ENCODE results near the gene P4HB. TPM values are rescaled to one million over a fixed set of nuclear protein-coding genes. Genes with fewer than 3 reads are reported as not detected.
A peak's percentile ranks its signal among the peaks of the same experiment; 100 is the strongest.

Gene P4HB
- total RNA-seq, 1 donor from 2014 or later: 203 TPM

DNA sequence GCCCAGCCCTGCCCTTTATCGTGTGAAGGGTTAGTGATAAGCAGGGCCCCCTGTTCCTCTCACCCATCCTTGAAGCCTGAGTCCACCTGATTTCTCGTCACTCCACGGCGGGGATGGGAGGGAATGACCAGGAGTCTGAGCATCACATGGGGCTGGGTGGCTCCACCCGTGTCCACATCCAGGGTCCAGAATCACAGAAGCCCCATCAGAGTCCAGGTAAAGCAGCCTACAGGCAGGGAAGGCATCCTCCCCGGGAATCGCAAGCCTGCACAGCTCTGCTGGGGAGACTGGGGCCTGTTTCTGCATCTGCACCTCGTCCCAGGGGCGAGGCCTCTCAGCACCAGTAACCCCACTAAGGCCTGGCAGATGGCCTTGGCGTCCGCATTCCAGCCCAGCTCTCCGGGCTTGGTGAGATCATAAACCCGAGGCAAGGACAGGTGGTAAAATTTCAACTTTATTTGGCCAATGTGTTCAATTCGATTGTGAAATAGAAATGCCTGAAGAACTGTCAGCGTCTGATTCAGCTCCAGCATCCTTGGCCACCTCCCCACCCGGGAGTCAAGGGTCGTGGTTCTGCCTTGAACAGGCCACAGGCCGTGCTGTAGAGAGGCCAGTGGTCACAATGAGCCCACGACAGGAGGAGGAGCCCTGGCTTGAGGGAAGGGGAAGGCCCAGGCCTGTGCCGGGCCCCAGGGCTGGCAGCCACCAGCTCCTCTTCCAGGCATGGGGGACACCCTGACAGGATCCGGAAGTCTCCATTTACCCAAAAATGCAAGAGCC, 17.4 kb downstream of the P4HB start:
- Histone ChIP-seq H3K9ac (no peak overlapping the region), H3K27me3 (no peaks in the 10 kb centered on the region), H3F3A (ENCODE audit: low read depth) (peaks cover 7% of the 10 kb centered on the region), H3K36me3 (no peaks in the 10 kb centered on the region), H3K4me3 (no peak overlapping the region), H2AFZ (replicated peaks) (no peak overlapping the region), H3K4me2 (no peak overlapping the region), H4K20me1 (ENCODE audit: low read depth) (no peaks in the 10 kb centered on the region), H3K9me3 (ENCODE audit: low read depth) (no peaks in the 10 kb centered on the region), H3K27ac (no peak overlapping the region), H3K79me2 (ENCODE audit: low read depth) (no peaks in the 10 kb centered on the region), H3K4me1 (no peaks in the 10 kb centered on the region)
- peaks cover 6% of the 10 kb centered on the region for H3K36me3 Mint-ChIP-seq
- H3K4me3 Mint-ChIP-seq: peak overlapping the region; percentile 27
- TF ChIP-seq EZH2 (IDR thresholded peaks at IDR 0.05) (no peak), EZH2phosphoT487 (IDR thresholded peaks at IDR 0.05) (no peak)
- TF ChIP-seq, protein P1, sequence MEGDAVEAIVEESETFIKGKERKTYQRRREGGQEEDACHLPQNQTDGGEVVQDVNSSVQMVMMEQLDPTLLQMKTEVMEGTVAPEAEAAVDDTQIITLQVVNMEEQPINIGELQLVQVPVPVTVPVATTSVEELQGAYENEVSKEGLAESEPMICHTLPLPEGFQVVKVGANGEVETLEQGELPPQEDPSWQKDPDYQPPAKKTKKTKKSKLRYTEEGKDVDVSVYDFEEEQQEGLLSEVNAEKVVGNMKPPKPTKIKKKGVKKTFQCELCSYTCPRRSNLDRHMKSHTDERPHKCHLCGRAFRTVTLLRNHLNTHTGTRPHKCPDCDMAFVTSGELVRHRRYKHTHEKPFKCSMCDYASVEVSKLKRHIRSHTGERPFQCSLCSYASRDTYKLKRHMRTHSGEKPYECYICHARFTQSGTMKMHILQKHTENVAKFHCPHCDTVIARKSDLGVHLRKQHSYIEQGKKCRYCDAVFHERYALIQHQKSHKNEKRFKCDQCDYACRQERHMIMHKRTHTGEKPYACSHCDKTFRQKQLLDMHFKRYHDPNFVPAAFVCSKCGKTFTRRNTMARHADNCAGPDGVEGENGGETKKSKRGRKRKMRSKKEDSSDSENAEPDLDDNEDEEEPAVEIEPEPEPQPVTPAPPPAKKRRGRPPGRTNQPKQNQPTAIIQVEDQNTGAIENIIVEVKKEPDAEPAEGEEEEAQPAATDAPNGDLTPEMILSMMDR (IDR thresholded peaks at IDR 0.05): no peak
- no peak for DNase-seq (ENCODE audit: low spot score)
- H3K27ac Mint-ChIP-seq: no peak overlapping the region
- H3K4me1 Mint-ChIP-seq: no peaks in the 10 kb centered on the region
- peaks cover 7% of the 10 kb centered on the region for H3K27me3 Mint-ChIP-seq (ENCODE audit: insufficient read depth, low read depth)
- no peaks in the 10 kb centered on the region for H3K9me3 Mint-ChIP-seq

DNA sequence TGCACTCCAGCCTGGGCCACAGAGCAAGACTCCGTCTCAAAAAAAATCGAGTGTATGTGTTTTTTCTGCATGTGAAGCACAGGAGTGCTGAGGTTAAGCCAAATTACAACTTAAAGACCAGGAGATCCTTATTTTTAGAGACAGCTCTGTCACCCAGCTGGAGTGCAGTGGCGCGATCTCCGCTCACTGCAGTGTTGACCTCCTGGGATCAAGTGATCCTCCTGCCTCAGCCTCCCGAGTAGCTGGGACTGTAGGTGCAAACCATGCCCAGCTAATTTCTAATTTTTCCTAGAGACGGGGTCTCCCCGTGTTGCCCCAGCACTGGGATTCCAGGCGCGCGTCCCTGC, 18.0 kb downstream of the P4HB start:
- no peaks in the 10 kb centered on the region for H3K9me3 ChIP-seq (ENCODE audit: low read depth)
- no peak for DNase-seq (ENCODE audit: low spot score)
- no peak for TF ChIP-seq EZH2phosphoT487 (IDR thresholded peaks at IDR 0.05)
- no peak for TF ChIP-seq EZH2 (IDR thresholded peaks at IDR 0.05)
- TF ChIP-seq, protein P1 (IDR thresholded peaks at IDR 0.05): no peak
- H3K4me1 Mint-ChIP-seq: no peaks in the 10 kb centered on the region
- no peaks in the 10 kb centered on the region for H3K4me1 ChIP-seq
- peaks cover 6% of the 10 kb centered on the region for H3K36me3 Mint-ChIP-seq
- H3K4me3 Mint-ChIP-seq: peak overlapping the region; percentile 27
- no peak overlapping the region for H2AFZ ChIP-seq (replicated peaks)
- no peak overlapping the region for H3K9ac ChIP-seq
- no peak overlapping the region for H3K27ac ChIP-seq
- H3K4me2 ChIP-seq: no peak overlapping the region
- H4K20me1 ChIP-seq (ENCODE audit: low read depth): no peaks in the 10 kb centered on the region
- H3K27me3 ChIP-seq: no peaks in the 10 kb centered on the region
- no peaks in the 10 kb centered on the region for H3K9me3 Mint-ChIP-seq
- H3K27me3 Mint-ChIP-seq (ENCODE audit: insufficient read depth, low read depth): peaks cover 7% of the 10 kb centered on the region
- no peak overlapping the region for H3K4me3 ChIP-seq
- no peaks in the 10 kb centered on the region for H3K79me2 ChIP-seq (ENCODE audit: low read depth)
- H3K27ac Mint-ChIP-seq: no peak overlapping the region
- peaks cover 11% of the 10 kb centered on the region for H3F3A ChIP-seq (ENCODE audit: low read depth)
- no peaks in the 10 kb centered on the region for H3K36me3 ChIP-seq

DNA sequence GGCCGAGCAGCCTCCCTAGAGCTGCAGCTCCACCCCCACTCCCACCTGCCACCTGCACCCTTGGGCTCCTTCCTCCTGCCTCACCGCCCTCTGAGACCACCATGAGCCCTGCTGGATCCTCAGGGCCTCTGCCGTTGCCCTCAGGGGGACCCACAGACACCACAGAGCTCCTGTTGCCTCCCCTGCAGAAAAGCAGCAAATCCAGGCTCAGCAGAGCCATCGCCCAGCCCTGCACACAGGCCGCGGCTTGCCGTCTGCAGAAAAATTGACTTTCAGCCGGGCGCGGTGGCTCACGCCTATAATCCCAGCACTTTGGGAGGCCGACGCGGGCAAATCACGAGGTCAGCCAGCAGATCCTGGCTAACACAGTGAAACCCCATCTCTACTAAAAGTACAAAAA, 18.5 kb downstream of the P4HB start:
- Histone ChIP-seq H3K9ac (no peak overlapping the region), H3K4me3 (no peak overlapping the region), H3K27me3 (no peaks in the 10 kb centered on the region), H3K4me2 (no peak overlapping the region), H2AFZ (replicated peaks) (no peak overlapping the region), H3K36me3 (no peaks in the 10 kb centered on the region), H3K27ac (peak overlapping the region; percentile 31), H3K79me2 (ENCODE audit: low read depth) (no peaks in the 10 kb centered on the region), H3F3A (ENCODE audit: low read depth) (peaks cover 11% of the 10 kb centered on the region), H3K9me3 (ENCODE audit: low read depth) (no peaks in the 10 kb centered on the region), H4K20me1 (ENCODE audit: low read depth) (no peaks in the 10 kb centered on the region), H3K4me1 (no peaks in the 10 kb centered on the region)
- DNase-seq (ENCODE audit: low spot score): no peak
- H3K9me3 Mint-ChIP-seq: no peaks in the 10 kb centered on the region
- H3K36me3 Mint-ChIP-seq: peaks cover 6% of the 10 kb centered on the region
- H3K27me3 Mint-ChIP-seq (ENCODE audit: insufficient read depth, low read depth): peaks cover 7% of the 10 kb centered on the region
- H3K27ac Mint-ChIP-seq: peak overlapping the region; percentile 42
- no peak overlapping the region for H3K4me3 Mint-ChIP-seq
- H3K4me1 Mint-ChIP-seq: no peaks in the 10 kb centered on the region
- no peak for TF ChIP-seq EZH2 (IDR thresholded peaks at IDR 0.05)
- TF ChIP-seq, protein P1 (IDR thresholded peaks at IDR 0.05): no peak
- TF ChIP-seq EZH2phosphoT487 (IDR thresholded peaks at IDR 0.05): no peak

Data from neural progenitor cell (in vitro differentiated cells).